HG02970 (cell line): ENCODE measurements around the gene ZNF519.
"Not testable (repeated sequence)": the region's sequence is repeated elsewhere in the genome, so short reads cannot be mapped to it uniquely, and the experiment has no call there.

Experiments
- ATAC-seq: cut with Tn5 transposase; IDR thresholded peaks from one replicate; pipeline ENCODE4 v1.9.1; 2021; ENCODE audit warnings: mild to moderate bottlenecking, moderate library complexity, moderate number of reproducible peaks; ENCODE audit not compliant: unreplicated experiment, low FRiP score

The ZNF519 gene

DNA sequence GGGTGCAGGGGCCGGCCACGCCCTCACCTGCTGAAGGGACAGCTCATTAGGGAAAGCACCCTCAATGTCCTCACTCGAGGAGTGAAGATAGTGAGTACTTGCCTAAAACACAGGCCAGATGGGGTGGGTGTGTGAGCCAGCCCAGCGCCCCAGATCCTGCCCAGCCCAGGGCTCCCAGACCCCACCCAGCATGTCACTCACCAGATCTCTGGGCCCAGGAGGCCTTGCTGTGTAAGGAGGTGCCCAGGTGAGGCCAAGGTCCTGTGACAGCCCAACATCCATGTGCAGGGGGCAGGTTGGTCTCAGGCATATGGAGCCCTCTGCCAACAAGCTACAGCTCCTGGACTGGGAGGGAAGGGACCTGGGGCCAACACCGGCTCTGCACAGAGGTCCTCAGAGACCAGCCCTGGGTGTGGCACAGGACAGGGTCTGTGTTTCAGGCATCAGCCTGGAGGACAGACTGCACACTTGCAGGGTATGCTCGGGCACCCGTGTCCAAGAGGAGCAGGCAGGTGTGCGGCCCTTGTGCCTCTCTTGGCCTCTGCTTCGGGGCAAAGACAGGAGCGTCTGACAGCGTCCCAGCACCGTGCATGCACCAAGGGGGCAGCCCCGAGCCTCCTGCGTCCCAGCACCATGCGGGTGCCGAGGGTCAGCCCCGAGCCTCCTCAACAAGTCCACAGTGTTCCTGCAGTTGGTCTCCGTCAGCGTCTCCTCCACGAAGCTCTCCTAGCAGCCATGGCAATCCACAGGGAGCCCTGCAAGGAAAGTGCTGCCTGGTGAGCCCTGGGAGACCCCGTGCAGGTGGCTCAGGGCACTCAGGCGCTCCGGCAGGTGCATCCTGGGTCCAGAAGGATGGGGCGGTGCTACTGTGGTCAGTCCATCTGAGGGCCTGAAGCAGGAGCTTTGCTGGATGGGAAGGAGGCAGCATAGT, 16.0 kb upstream of the ZNF519 start:
- not testable (repeated sequence) for ATAC-seq

DNA sequence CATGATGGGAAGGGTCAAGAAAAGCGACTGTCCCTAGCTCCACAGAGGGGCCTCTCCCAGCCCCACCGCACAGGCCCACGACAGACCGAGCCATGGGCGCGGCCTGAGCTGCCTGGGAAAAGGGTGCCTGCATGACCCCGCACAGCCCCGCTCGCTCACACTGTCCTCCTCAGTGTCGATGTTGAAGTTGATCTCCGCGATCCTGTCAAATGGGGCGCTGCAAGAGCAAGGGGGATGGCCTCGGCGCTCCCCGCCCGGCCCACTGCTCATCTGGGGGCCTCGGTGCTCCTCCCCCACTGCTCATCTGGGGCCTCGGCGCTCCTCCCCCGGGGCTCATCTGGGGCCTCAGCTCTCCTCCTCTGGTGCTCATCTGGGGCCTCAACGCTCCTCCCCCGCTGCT, 14.5 kb upstream of the ZNF519 start:
- ATAC-seq: not testable (repeated sequence)

DNA sequence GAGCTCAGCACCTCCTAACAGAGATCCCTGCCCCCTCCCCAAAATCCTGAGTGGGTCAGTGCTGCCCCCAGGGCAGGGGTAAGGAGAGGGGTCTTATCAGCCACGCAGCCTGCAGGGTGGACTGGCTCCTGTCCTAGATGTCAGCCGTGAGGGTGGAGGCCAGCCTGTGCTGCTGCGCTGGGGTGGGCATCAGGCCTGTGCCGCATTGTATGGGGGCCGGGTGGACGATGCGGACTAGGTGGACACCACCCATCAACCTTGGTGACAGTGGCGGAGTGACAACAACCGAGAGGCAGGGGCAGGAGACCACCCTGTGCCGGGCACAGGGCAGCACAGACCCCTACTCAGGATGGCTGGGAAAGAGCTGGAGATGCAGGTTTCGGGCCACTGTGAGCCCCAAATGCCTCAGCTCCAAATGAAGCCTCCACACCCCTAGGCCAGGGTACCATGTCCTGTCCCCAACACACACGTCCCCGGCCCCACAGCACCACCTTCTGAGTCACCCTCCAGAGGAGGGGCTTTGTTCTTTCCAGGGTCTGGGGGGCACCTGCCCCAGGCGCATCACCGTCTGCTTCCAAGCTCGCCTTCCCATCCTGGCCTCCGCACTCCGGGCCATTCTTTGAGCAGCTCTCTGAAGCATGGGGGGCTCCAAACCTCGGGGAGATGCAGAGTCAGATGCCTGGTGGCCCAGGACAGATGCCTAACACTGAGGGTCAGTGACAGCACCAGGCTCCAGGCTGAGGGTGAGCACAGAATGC, 13.5 kb upstream of the ZNF519 start:
- ATAC-seq: not testable (repeated sequence)

DNA sequence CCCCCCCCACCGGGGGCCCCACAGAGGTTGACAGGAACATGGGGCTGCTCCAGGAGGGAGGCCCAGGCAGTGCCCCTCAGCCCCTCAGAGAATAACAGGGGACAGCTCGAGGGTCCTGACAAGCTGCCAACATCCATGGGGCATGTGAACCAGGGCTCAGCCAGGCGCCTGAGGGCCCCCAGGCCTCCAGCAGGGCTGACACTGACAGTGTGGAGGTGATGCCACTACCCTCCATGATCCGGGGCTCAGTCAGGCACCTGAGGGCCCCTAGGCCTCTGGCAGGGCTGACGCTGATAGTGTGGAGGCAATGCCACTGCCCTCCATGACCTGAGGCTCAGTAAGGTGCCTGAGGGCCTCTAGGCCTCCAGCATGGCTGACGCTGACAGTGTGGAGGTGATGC, 12.8 kb upstream of the ZNF519 start:
- not testable (repeated sequence) for ATAC-seq

DNA sequence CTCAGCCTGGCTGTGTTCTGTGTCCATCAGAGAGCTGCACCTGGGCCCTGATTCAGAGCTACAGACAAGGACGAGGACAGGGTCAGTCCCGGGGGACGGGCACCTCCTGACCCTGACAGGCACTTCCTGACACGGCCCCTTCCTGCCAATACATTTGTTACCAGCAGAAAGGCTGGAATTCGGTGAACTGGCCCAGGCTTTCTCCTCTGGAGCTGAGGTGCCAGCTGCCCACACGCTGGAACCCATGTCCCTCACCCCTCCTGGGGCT, 12.3 kb upstream of the ZNF519 start:
- no peak for ATAC-seq

DNA sequence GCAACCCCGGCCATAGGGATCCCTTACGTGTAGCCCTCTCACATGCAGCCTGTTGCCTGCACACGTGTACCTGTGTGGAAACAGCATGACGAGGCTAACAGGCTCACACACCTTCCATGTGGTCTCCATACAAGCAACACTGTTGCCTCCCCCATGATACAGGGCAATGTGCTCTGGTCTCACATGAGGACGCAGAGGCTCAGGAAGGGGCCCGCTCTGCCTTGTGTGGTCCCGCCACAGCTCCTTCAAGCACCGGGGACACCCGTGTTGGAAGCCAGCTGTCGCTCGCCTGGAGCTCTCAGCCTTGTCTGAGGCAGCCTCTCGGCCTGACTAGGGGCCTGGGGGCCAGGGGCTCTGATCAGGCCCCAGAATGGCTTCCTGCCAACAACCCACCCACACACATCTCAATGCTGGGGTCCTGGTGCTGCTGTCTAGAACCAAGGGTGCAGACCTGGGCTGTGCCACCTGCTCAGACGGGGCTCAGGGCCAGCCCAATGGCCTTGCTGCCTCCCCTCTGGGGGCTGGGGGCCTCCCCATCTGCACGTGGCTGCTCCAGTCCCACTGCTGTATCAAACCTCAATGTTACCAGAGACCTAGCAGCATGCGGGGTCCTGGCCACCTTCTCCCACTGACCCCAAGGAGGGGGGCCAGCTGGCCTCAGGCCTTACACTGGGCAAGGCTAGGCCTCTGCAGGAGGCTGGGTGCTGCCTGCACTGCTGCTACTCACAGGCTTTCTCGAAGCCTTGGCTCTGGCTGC, 11.8 kb upstream of the ZNF519 start:
- ATAC-seq: not testable (repeated sequence)

DNA sequence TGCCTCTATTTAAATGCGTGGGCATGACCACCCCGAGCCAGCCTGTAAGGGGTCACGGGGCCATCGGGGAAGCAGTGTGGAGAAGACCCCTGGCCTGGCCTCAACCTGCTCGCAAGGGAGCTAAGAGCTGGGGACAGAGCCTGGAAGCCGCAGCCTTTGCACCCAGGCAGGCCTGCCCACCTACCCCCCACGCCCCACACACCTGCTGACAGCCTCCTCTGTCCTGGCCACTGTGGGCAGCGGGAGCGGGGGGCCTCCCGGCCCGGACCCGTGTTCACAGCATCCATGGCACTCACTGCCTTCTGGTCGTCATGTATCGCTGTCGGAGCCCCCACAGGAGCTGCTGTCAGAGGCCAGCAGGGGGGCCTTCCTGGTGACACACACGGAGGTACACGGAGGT, 11.2 kb upstream of the ZNF519 start:
- ATAC-seq: not testable (repeated sequence)

DNA sequence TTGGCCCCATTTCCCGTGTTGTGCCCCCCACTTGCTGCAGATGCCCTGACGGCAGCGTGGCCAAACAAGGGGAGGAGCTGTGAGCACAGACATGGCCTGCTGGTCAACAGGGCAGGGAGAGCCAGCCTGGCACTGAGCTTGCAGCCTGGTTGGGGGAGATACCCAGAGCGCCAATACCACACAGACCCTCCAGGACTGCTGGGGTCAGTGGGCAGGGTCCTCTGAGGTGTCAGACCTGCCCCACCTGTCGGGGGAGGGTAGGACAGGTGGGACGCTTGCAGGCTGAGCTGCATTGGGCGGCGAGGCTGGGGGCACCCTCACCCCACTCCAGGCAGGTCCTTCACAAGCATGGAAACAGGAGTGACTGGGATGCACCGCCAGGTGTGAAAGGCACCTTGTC, 9.9 kb upstream of the ZNF519 start:
- ATAC-seq: not testable (repeated sequence)

DNA sequence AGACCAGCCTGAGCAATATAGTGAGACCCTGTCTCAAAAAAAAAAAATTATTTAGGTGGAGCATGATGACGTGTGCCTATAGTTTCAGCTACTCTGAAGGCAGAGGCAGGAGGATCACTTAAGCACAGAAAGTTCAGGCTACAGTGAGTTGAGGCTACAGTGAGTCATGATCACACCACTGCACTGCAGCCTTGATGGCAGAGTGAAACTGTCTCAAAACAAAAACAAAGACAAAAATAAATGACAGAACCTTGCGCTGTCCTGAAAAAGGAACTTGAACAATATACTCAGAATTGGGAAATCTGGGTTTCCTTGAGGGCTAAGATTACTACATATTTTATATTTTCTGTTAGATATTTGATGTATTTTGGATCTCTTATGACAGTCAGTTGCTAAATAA, 7.3 kb upstream of the ZNF519 start:
- not testable (repeated sequence) for ATAC-seq

DNA sequence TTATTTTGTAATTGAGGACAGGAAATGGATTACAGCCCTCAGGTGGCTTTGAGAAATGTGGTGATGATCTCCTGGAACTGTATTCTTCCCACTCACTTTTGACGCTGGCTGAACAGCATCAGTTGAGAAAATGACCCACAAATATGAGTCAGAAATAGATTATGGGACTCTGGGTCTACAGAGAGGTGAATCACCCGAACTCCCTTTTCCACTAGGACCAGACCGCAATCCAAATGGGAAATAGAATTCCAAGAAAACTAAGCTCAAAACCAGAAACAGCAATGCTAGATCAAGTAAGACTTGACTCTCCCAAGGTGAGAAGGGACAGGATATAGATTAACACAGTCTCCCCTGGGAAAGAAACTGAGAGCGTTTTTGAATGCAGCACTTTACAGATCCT, 5.7 kb upstream of the ZNF519 start:
- not testable (repeated sequence) for ATAC-seq

DNA sequence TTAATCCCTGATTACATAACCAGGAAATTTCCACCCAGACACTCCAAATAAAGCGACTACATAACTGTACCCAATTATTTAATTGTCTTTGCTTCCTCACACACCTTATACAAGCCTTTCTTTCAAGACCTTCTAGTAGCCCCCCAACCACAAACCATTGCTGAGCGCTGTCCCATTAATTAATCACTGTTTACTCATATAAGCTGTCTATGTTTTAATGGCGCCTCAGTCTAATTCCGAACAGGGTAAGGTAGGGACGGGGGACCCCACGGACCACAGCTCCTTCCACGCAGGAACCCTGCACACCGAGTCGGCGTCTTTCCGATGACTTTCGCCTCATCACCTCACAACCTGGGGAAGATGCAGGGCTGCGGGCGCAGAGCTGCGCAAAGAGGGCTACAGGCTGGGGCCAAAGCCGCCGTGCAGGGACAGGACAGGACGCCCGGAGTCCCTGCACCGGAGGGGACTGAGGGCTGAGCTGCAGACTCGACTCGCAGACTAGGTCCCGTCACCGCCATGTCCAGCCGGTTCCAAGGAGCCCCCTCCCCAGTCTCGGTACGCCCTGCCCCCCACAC, 452 bp downstream of the ZNF519 start:
- peak; percentile 11 for ATAC-seq

DNA sequence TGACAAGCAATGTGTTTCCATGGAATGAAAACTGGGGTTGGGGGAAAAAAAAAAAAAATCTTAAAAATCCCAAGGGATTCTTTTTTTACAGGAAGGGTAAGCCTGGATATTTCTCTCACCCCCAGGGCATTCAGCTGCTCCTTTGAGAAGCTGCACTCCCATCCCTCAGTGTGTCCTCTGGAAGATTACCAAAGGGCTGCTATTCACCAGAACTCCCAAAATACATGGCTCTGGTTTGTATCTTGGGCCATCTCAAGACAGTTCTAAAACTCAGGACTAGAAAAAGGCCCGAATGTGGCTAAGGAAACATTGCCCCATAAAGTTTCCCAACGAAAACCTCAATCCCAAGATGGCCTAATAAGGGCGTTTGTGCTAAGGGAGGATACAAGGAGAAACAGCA, 1.4 kb downstream of the ZNF519 start:
- ATAC-seq: not testable (repeated sequence)

DNA sequence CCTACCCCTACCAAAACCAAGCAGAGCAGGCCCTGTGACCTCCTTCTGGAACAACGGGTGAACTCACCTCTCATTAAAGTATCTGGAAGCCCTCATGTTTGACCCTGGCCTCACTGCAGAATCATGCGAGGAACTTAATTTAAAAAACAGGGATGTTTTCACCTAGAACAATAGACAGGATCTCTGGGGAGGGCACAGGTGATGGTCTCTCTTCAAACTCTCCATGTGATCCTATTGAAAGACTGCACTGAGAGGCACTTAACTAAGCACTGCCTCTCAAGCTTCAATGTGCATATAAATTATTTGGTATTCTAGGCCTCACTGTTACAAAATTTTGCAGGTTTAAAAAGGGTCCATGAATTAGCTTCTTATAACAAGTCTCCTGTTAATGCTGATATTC, 7.5 kb downstream of the ZNF519 start:
- no peak for ATAC-seq

DNA sequence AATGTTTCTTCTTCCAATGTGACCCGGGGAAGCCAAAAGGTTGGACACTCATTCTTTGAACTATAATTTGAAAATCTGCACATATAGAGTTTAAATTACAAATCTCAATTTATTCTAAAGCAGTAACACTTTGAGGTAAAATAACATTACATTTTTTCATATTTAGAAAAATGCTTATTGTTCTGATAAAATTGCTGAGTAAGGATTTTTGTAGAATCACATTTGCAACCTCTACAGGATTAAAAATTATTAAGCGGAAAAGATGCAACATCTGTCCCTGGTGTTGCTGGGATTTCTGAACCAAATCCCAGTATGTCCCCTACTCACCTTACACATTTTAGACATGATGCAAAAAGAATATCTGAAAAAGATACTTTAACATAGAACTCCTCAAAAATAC, 10.1 kb downstream of the ZNF519 start:
- ATAC-seq: no peak

DNA sequence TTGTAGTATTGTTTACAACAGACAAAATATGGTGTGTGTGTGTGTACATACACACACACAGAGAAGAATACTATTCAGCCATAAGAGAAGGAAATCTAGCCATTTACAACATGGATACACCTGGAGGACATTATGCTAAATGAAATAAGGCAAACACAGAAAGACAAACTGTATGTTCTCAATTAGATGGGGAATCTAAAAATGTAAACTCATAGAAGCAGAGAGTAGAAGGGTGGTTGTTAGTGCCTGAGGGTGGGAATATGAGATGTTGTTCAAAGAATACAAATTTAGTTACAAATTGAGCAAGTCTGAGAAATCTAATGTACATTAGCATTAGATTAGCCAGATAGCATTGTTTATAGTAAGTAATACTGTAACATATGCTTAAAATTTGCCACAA, 11.3 kb downstream of the ZNF519 start:
- ATAC-seq: no peak

DNA sequence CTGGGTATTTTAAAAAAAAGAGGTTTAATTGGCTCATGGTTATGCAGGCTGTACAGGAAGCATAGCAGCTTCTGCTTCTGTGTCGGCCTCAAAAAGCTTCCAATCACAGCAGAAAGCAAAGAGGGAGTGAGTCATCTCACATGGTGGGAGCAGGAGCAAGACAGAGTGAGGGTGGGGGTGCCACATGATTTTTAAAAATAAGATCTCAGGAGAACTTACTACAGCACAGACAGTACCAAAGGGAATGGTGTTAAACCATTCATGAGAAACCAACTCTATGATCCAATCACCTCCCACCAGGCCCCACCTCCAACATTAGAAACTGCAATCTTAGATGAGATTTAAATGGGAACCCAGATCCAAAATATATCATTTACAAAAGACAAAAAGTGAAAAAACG, 14.6 kb downstream of the ZNF519 start:
- no peak for ATAC-seq

DNA sequence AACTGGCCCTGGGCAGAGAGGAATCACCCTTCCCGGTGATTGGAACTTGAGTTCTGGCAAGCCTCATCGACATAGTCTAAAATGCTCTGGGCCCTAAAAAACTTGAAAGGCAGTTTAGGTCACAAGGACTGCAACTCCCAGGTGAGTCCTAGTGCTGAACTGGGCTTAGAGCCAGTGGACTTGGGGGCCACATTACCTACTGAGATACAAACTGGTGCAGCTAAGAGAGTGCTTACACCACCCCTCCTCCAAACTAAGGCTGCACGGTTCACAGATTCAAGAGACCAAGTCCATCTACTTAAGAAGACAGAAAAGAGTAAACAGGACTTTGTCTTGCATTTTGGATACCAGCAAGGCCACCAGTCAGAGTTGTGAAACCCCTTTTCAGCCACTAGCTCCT, 25.3 kb downstream of the ZNF519 start:
- ATAC-seq: no peak

DNA sequence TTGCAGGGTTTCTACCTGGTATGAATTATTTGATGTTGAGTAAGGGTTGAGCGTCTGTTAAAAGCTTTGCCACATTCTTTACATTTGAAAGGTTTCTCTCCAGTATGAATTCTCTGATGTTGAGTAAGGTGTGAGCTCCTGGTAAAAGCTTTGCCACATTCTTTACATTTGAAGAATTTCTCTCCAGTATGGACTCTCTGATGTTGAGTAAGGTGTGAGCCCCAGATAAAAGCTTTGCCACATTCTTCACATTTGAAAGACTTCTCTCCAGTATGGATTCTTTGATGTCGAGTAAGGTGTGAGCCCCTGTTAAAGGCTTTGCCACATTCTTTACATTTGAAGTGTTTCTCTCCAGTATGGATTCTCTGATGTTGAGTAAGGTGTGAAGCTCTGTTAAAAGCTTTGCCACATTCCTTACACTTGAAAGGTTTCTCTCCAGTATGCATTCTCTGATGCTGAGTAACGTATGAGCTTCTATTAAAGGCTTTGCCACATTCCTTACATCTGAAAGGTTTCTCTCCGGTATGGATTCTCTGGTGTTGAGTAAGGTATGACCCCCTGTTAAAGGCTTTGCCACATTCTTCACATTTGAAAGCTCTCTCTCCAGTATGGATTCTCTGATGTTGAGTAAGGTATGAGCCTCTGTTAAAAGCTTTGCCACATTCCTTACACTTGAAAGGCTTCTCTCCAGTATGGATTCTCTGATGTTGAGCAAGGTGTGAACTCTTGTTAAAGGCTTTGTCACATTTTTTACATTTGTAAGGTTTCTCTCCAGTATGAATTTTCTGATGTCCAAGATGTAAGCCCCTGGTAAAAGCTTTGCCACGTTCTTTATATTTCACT, 27.1 kb downstream of the ZNF519 start:
- ATAC-seq: no peak

DNA sequence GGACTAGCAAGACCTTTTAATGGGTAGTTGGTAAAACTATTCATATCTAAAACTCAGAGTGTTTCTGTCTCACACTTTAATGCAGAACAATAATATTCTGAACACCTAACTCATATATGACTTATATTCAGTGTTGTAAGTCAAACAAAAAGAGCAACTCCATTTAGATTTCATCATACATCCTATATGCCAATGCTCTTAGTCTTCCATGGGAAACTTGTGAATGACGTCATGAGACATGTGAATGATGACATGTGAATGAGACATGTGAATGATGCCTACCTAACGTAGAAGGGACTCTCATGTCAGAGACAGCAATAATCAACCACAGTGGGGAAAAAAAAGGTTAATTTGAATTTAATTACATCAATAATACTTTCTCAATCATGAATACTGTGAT, 28.0 kb downstream of the ZNF519 start:
- no peak for ATAC-seq
